Activated CD8-positive, alpha-beta memory T cell treated with anti-CD3 and anti-CD28 coated beads for 36 hours (primary cell): ENCODE measurements around the gene AP1G1. TPM values are rescaled to one million over a fixed set of nuclear protein-coding genes. Genes with fewer than 3 reads are reported as not detected.
"Not testable (repeated sequence)": the region's sequence is repeated elsewhere in the genome, so short reads cannot be mapped to it uniquely, and the experiment has no call there.

Experiments
- CTCF ChIA-PET: fragments of 350-600 bp; sonication (Branson Sonifier 250); formaldehyde crosslinking; loops from one replicate; lab custom pipeline; 2021; ENCODE audit warnings: antibody characterized with exemption; lab: Charles Lee
- POLR2A ChIA-PET: fragments of 350-600 bp; sonication (Branson Sonifier 250); formaldehyde crosslinking; loops from one replicate; lab custom pipeline; 2021; ENCODE audit warnings: antibody characterized with exemption; lab: Charles Lee
- total RNA-seq, 2 experiments: library from RNA; stranded (reverse); gene quantifications; one replicate each; pipeline ENCODE4 v1.2.3, GENCODE V29; 2021

AP1G1 gene
- total RNA-seq, 2 experiments from 2014 or later, result 71.8 to 74.5 TPM

DNA sequence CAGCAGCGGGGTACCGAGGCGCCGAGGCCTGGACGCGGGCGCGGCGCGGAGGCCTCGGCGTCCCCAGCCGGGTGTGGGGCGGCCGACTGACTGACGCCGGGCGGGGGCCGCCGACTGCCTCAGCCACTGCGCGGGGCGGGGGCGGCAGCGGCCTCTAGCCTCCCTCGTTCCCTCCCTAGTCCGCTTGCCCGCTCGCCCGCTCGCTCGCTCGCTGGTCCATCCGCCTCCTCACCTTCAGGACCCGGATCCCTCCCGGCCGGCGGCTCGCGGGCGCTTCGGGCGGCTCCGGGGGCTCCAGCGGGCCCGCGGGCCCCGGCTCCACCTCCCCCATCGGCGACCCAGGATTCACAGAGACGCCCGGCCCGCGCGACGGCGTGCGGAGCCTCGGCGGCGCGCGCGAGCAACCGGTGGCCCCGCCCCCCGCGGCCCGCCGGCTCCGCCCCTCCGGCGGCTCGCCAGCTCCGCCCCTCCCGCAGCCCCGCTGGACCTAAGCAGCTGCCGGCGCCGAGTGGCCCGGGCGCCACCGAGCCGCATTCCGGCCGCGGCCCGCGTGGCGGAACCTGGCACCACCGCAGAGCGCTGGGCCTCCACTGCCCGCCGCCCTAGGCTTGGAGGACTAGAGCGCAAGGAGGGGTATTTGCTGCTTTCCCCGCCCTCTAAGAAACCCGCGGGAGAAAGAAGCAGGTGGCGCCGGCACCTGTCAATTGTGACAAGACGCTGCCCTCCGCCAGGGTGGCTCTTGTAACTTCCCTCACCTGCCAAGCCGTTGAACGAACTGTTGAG lies 84.9 kb downstream of the AP1G1 start:
- CTCF ChIA-PET, result no interaction called here
- POLR2A ChIA-PET, result no interaction called here

DNA sequence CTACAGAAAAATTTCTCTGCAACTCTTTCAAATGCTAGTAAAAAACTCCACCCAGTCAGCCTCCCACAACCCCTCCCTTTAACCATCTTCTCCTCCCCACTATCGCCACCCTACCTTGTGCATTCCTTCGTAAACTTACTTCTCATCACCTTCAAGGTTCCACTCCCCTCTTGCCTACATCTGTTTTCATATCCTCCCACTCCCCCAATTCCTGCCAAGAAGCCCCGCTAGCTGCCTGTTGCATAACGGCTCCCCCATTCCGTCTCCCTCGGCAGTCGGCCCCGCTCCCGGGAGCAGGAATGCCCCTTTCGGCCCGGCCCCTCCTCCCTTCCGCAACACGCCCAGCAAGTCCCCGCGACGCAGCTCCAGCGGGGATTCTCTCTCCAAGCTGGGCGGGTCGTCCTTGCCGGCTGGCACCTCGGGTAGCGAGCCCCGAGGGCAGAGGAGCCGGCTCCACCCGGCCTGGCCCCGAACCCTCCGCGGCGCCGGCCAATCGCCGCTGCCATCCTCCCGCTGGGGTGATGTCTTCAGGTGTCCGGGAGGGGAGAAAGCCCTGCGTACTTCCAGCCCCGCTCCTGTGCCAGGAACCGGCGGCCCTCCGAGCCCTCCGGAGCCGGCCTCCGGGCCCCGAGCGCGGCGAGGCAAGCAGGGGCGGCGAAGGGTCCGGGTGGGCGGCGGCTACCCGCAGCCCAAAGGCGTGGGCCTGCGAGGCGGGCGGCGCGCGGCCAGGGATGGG lies 85.7 kb downstream of the AP1G1 start:
- CTCF ChIA-PET, result no interaction called here

DNA sequence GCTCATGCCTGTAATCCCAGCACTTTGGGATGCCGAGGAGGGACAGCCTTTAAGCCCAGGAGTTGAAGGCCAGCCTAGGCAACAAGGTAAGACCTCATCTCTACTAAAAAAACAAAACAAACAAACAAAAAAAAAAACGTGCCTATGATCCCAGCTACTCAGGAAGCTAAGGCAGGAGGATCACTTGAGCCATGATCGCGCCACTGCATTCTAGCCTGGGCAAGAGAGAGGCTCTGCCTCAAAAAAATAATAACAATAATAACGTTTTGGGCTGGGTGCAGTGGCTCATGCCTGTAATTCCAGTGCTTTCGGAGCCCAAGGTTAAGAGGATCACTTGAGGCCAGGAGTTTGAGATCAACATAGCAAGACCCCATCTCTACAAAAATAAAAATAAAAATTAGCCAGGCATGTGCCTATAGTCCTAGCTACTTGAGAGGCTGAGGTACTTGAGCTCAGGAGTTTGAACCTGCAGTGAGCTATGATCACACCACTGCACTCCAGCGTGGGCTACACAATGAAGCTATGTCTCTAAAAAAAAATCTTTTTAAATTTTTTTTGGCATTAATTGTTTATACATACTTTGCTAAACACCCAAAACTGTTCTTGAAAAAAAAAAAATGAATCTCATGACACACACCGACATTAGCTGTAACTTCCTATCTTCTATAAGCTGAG lies 87.4 kb downstream of the AP1G1 start:
- CTCF ChIA-PET, result interaction anchor here (0.7 kb wide), 1 partner anchor 184 kb away, joined by 3 read pairs; no protein-coding TSS in a partner anchor
- POLR2A ChIA-PET, result interaction anchor here (1.2 kb wide), 1 partner anchor 920 kb away, joined by 4 read pairs; the partner anchor contains the start of gene VAC14

More for the DNA sequence above, 85.7 kb downstream of the AP1G1 start:
- POLR2A ChIA-PET, result interaction anchor here (0.7 kb wide), 1 partner anchor 112 kb away, joined by 3 read pairs; no protein-coding TSS in a partner anchor

DNA sequence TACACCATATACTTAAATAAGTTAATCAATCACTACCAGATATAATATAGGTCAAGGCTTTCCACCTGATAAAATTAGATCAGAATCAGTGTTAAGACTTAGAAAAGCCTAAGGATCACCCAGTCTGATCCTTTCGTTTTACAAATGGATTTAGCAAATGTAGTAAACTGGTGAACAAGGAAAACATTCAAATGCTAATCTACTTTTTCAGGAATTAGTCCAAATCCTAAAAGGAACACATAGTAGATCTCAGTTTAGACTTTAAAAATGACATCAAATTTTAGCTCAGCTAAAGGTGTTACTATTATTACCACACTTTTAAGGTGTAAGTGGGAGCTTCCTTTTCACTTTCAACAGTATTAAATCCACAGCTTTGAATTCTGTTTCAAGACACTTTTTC lies 96.1 kb downstream of the AP1G1 start:
- POLR2A ChIA-PET, result no interaction called here
- CTCF ChIA-PET, result no interaction called here

DNA sequence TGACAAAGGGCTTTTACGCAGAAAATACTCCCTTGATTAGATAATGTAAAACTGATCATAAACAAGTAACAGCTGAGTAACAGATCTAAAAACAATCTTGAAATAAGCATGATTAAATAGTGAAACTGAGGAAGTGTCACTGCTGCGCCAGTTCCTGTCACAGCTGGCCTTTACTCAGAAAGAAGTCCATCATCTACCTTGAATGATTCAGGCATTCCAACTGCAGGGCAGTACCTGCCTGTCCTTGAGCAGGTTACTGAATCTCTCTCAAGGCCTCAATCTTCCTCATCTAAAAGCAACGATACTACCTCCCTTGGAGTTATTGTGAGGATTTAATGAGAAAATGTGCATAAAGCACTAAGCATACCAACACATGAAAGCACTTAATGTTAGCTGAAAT lies 96.8 kb downstream of the AP1G1 start:
- CTCF ChIA-PET, result interaction anchor here (0.8 kb wide), 1 partner anchor 46 kb away, joined by 3 read pairs; no protein-coding TSS in a partner anchor

DNA sequence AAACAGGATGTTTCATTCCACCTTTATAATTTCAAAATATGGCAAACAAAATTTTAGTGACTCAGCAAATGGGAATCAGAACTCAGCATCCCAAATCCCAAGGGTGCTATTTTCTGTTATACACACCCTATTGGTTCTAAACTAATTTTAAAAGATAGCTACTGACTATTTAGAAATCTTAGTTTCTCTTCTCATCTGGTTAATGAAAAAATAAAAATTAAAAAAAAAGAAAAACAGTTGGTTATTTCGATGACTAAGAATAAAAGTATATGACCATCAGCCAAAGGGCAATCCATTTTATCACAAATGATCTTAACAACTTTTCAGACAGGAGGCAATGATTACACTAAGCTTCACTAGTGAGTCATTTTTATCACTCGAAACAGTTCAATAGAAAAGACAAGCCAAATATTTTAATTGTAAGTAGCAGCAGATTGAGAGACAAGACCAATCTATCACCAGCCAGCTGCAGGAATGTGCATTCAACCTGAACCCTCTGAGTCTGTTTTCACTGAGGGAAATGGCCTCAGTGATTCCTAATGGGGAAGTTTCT lies 99.3 kb downstream of the AP1G1 start:
- ChIA-PET POLR2A (no interaction called here), CTCF (no interaction called here)

More for the DNA sequence above, 96.8 kb downstream of the AP1G1 start:
- POLR2A ChIA-PET, result no interaction called here

DNA sequence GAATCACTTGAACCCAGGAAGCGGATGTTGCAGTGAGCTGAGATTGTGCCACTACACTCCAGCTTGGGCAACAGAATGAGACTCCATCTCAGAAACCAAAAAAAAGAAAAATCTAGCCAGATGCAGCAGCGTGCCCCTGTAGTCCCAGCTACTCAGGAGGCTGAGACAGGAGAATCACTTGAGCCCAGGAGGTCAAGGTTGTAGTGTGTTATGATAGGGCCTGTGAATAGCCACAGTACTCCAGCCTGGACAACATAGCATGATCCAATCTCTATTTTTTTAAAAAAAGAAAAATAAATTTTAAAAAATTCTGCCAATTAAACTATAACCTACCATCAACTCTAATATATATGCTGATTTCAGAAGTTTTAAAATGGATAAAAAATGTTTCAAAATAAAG lies 99.9 kb downstream of the AP1G1 start:
- POLR2A ChIA-PET, result no interaction called here
- CTCF ChIA-PET, result no interaction called here

DNA sequence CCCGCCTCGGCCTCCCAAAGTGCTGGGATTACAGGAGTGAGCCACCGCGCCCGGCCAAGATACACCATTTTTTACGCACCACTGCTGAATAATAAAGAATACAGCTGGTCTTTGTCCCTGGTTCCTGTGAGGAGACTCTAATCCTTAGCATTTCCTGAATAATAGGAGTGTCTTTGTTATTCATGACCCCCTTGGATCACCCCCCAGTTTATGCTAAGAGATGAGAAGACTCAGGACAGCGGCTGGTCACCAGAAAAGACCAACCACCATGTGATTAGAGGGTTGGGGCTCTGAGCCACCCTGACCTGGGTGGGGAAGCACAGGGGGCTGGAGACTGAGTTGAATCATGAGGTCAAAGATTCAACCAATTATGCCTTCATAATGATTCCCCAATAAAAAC lies 101.4 kb downstream of the AP1G1 start:
- ChIA-PET CTCF (no interaction called here), POLR2A (no interaction called here)

DNA sequence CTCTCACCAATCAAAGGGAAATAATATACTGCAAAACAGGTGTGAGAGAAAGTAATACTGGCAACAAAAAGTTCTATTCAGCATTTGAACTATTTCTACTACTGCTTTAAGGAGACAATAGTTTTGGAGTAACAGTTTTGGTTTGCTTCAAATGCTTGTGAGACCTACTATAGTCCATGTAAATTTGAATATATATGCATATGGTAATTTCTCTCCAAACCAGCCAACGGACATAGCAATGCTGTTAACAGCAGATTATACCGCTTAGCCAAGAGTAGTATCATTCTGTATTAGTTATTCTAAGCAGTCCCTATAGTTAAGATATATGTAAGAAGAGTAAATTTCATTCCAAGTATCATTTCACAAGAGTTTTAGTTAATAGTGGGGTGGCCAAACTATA lies 102.6 kb downstream of the AP1G1 start:
- ChIA-PET CTCF (no interaction called here), POLR2A (no interaction called here)

DNA sequence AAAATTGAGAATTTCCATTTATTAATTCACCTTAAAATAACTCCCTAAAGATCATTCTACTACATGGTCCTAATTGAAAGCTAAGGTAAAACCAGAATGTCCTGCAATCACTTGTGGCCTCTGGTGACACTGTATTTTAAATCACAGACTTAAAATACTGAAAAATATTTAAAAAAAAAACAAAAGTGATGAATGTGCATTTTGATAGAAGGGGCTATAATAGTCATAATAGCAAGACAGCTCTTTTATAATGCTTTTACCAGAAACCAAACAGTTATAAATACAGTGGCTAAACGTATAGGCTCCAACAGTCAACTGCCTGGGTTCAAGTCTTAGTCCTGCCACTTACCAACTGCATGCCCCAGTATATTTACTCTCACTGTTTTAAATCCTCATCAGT lies 105.3 kb downstream of the AP1G1 start:
- CTCF ChIA-PET, result no interaction called here
- POLR2A ChIA-PET, result no interaction called here

DNA sequence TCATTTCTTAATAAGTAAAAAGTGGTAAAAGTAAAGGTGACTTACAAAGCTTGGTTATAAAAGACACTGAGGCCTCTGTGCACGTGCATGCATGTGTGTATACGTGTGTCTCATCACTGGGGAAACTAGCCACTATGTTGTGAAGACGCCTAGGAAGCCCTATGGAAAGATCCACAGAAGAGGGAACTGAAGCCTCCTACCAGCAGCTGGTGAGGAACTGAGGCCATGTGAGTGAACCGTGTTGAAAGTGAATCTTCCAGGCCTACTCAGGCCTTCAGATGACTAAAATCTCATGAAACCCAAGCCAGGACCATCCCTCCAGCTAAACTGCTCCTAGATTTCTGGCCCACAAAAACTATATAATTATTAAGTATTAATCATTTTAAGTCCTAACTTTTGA lies 107.8 kb downstream of the AP1G1 start:
- ChIA-PET CTCF (no interaction called here), POLR2A (no interaction called here)

DNA sequence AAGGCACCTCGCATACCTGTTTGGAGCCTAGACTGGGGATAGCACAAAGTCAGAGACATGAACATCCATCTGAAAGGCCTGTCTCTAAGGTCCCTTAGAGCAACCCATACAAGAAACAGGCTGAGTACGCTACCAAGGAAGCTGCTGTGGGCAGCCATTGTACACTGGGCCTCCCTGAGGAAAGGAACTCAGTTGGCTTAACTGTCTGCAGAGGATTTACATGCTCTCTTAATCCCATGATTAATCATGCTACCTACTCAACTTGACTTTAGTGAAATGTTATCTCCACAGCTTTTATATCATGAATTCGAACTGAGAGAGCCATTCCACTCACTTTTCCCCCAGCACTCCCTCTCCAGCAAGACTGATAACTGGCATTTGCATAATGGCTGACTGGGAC lies 110.1 kb downstream of the AP1G1 start:
- CTCF ChIA-PET, result interaction anchor here (1.0 kb wide), 1 partner anchor 11 kb away, joined by 3 read pairs; no protein-coding TSS in a partner anchor
- POLR2A ChIA-PET, result no interaction called here

DNA sequence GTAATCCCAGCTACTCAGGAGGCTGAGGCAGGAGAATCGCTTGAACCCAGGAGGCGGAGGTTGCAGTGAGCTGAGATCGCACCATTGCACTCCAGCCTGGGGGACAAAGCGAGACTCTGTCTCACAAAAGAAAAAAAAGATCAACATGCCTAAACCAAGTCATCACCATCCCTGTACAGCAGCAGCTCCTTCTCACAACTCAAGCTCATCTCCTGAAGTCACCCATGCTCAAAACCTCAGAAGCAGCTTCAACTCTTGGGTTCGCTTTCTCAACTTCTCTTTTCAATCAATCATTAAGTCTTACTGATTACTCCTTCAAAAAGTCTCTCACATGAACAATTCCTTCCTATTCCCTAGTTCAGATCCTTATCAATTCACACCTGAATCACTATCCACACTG lies 115.5 kb downstream of the AP1G1 start:
- CTCF ChIA-PET, result no interaction called here
- POLR2A ChIA-PET, result no interaction called here

DNA sequence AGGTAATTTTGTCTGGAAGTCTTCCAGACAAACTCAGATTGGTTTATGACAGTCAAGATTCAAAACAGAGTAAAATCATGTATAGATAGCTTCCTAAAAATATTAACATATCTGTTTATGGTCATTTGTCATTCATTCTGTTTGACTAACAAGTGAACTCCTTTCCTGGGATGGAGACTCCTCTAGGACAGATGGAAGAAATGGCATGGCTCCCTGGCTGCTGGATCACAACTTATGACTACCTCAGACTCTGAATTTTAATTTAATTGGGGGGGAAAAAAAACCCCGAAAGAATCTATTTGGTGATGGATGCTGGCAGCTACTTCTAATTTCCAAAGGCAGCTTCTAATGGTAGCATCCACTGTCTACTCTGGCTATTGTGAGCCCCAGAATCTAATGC lies 118.7 kb downstream of the AP1G1 start:
- ChIA-PET CTCF (interaction anchor here (0.6 to 0.7 kb wide), 2 partner anchors 248 to 272 kb away, joined by 3 read pairs; no protein-coding TSS in a partner anchor), POLR2A (no interaction called here)

DNA sequence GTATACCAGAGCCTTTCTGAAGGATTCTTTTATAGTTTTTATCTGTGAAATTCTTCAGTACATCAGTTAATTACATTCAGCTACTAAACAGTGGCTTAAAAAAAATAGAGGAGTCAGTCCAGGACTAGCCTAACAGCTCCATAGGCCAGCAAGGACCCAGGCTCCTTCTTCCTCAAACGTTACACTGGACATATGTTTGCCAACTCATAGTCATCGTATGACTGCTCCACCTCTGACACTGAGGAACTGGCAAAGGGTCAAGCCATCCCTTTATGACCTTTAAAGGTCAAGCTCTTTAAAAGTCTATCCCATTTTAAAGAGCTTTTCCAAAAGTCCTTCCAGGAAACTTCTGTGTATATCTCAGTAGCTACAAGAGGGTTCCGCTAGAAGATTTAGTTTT lies 120.8 kb downstream of the AP1G1 start:
- ChIA-PET POLR2A (no interaction called here), CTCF (interaction anchor here (0.6 to 1.1 kb wide), 2 partner anchors 10 to 64 kb away, joined by 3 read pairs; no protein-coding TSS in a partner anchor)

DNA sequence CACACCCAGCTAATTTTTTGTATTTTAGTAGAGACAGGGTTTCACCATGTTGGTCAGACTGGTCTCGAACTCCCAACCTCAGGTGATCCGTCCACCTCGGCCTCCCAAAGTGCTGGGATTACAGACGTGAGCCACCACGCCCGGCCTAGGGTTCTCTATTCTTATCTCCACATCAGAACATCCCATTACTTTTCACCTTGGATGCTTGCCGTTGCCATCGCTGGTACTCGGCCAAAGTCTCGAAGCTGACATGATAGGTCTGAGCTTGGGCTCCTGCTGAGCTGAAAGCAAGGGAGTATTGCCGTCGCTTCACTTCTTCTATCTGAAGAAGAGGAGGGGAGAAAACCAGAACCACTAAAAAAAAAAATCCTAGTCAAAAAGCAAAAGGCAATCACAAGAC lies 124.4 kb downstream of the AP1G1 start:
- CTCF ChIA-PET, result interaction anchor here (0.7 to 1.3 kb wide), 3 partner anchors 199 to 986 kb away, joined by 3 to 4 read pairs (median 3); no protein-coding TSS in a partner anchor
- POLR2A ChIA-PET, result not testable (repeated sequence)

DNA sequence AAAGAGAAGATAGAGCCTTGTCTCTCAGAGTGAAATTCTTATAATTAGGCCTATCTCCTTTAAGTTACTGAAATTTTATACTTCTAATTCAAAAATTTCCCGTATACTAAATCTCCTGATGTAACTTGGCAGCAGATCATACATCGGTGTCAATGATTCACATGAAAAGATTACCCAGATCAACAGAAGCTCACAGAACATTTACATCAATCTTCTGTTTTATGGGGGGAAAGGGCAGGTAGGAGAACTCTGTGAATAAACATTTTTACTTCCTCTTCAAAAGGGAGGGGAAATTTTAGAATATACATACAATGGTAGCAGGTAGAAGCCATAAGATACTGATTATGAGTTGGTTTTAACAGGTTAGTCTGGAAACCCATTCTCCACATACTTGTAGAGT lies 127.3 kb downstream of the AP1G1 start:
- ChIA-PET CTCF (no interaction called here), POLR2A (no interaction called here)
